GM11168 (cell line): ENCODE measurements around the gene C14orf119.

Experiments used
- in situ Hi-C: fragments of 300-500 bp; cut with MboI; formaldehyde crosslinking; loops from one replicate; pipeline ENCODE4 v1.12.0; 2022; ENCODE audit warnings: low sequenced_read_pairs; ENCODE audit not compliant: unreplicated experiment

Gene C14orf119

GRCh38 chr14:23058654-23059504 is 36.4 kb upstream of the C14orf119 start:
- in situ Hi-C loops = no loop called here

- in situ Hi-C loops = no loop called here
These were observed 34.6 kb upstream of the C14orf119 start for GRCh38 chr14:23060536-23061260.

GRCh38 chr14:23062002-23062401 is 33.3 kb upstream of the C14orf119 start:
- in situ Hi-C loops = no loop called here

GRCh38 chr14:23063601-23064000 is 31.7 kb upstream of the C14orf119 start:
- in situ Hi-C loops = no loop called here

- in situ Hi-C loops = loop anchor here (5.0 kb wide), 1 partner anchor 74 kb away; no protein-coding TSS in a partner anchor
These were observed 28.9 kb upstream of the C14orf119 start for GRCh38 chr14:23066368-23066767.

GRCh38 chr14:23066855-23067744 is 28.2 kb upstream of the C14orf119 start:
- in situ Hi-C loops = loop anchor here (5.0 kb wide), 1 partner anchor 75 kb away; no protein-coding TSS in a partner anchor

- in situ Hi-C loops = loop anchor here (5.0 kb wide), 1 partner anchor 76 kb away; no protein-coding TSS in a partner anchor
These were observed 27.2 kb upstream of the C14orf119 start for GRCh38 chr14:23067847-23068788.

- in situ Hi-C loops = loop anchor here (5.0 kb wide), 1 partner anchor 77 kb away; no protein-coding TSS in a partner anchor
These were observed 26.4 kb upstream of the C14orf119 start for GRCh38 chr14:23068789-23069412.

- in situ Hi-C loops = loop anchor here (5.0 kb wide), 1 partner anchor 77 kb away; no protein-coding TSS in a partner anchor
These were observed 25.9 kb upstream of the C14orf119 start for GRCh38 chr14:23069413-23069806.

GRCh38 chr14:23070262-23071129 is 24.8 kb upstream of the C14orf119 start:
- in situ Hi-C loops = no loop called here

- in situ Hi-C loops = no loop called here
These were observed 23.9 kb upstream of the C14orf119 start for GRCh38 chr14:23071244-23071920.

- in situ Hi-C loops = no loop called here
These were observed 23.3 kb upstream of the C14orf119 start for GRCh38 chr14:23071921-23072539.

GRCh38 chr14:23074906-23075305 is 20.4 kb upstream of the C14orf119 start:
- in situ Hi-C loops = no loop called here

- in situ Hi-C loops = no loop called here
These were observed 18.4 kb upstream of the C14orf119 start for GRCh38 chr14:23076785-23077408.

- in situ Hi-C loops = no loop called here
These were observed 17.3 kb upstream of the C14orf119 start for GRCh38 chr14:23077962-23078361.

- in situ Hi-C loops = no loop called here
These were observed 16.6 kb upstream of the C14orf119 start for GRCh38 chr14:23078692-23079116.
